SK-N-SH (cell line): Measurements from ENCODE around the gene A2ML1.

Experiments
- CTCF ChIP-seq: fragments of 200-600 bp; sonication (generic); IDR thresholded peaks from 2 replicates; pipeline ENCODE4 v1.6.1; 2017; ENCODE audit warnings: antibody characterized with exemption, mild to moderate bottlenecking, moderate library complexity
- EP300 ChIP-seq, 2 experiments: IDR thresholded peaks; 2 replicates each; pipeline versions ENCODE4 v1.4.0 to v1.6.1; 2012; ENCODE audit warnings: borderline replicate concordance in 1 of 2, low read depth in 1 of 2, low read length in 1 of 2
- EZH2phosphoT487 ChIP-seq: fragments of 200-600 bp; sonication (generic); IDR thresholded peaks from 2 replicates; pipeline ENCODE4 v1.6.1; 2017; ENCODE audit warnings: low read depth, mixed run types, mild to moderate bottlenecking, antibody characterized with exemption, moderate library complexity, borderline replicate concordance
- FOXM1 ChIP-seq: IDR thresholded peaks from 2 replicates; pipeline ENCODE4 v1.4.0; 2012; ENCODE audit warnings: low read depth, mild to moderate bottlenecking
- MAX ChIP-seq: IDR thresholded peaks from 2 replicates; pipeline ENCODE4 v1.4.0; 2012; ENCODE audit warnings: low read depth
- NRF1 ChIP-seq: IDR thresholded peaks from 2 replicates; pipeline ENCODE4 v1.6.1; 2012; ENCODE audit warnings: low read depth, mild to moderate bottlenecking, low read length
- PBX3 ChIP-seq: IDR thresholded peaks from 2 replicates; pipeline ENCODE4; 2012
- POLR2AphosphoS5 ChIP-seq: IDR thresholded peaks from 2 replicates; pipeline ENCODE4 v1.6.1; 2012; ENCODE audit warnings: low read depth, low read length
- SMC3 ChIP-seq: IDR thresholded peaks from 2 replicates; pipeline ENCODE4 v1.6.1; 2012; ENCODE audit warnings: low read depth, low read length, improper control_type of control experiment
- TAF1 ChIP-seq: IDR thresholded peaks from 2 replicates; pipeline ENCODE4 v1.6.1; 2012; ENCODE audit warnings: low read depth, mild to moderate bottlenecking, low read length, moderate library complexity, borderline replicate concordance
- USF2 ChIP-seq: fragments of 150-350 bp; IDR thresholded peaks from 2 replicates; pipeline ENCODE4 v1.6.1; 2017; ENCODE audit warnings: antibody characterized with exemption, low read length, low read depth, borderline replicate concordance

GRCh38 chr12:8829125-8829518 is 6.7 kb downstream of the A2ML1 start:
- TF ChIP-seq CTCF = no peak
- TF ChIP-seq FOXM1 = no peak
- no peak for TF ChIP-seq USF2
- no peak for TF ChIP-seq MAX
- TF ChIP-seq TAF1 = no peak
- TF ChIP-seq EZH2phosphoT487 = no peak
- TF ChIP-seq NRF1 = no peak
- TF ChIP-seq EP300 (IDR thresholded peaks at IDR 0.05; ENCODE audit: borderline replicate concordance in 1 of 2, low read depth in 1 of 2, low read length in 1 of 2) = no peak
- TF ChIP-seq POLR2AphosphoS5 = no peak
- TF ChIP-seq PBX3 = no peak
- no peak for TF ChIP-seq SMC3
